HG02588 (cell line): ENCODE results near the gene STRN3.
A peak's percentile ranks its signal among the peaks of the same experiment; 100 is the strongest.

Experiments
- ATAC-seq: cut with Tn5 transposase; IDR thresholded peaks from one replicate; pipeline ENCODE4 v1.9.1; 2021; ENCODE audit warnings: mild to moderate bottlenecking, moderate library complexity; ENCODE audit not compliant: unreplicated experiment

Gene STRN3

DNA sequence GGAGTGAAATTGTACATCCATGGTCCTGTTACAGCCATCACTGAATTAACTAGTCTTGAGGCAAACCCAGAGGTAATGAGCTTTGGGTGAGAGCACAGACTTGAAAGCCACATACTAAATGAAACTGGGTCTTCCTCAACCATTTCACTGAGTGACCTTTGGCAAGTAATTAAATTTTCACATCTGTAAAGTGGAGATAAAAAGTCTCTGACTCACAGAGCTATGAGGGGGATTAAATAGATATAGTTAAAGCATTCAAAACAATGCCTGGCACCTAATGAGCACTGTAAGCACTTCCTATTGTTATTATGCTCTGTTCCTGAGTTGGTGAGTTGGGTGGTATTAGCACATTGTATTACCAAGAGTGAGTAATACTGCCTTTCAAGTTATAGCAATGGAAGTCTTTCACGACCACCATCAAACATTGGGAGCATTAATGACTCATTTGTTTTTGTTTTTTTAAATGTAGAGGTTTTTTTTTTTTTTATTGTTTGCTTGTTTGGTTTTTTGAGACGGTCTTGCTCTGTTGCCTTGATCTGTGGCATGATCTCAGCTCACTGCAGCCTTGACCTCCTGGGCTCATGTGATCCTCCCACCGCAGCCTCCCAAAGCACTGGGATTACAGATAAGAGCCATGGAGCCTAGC is 12.5 kb upstream of the STRN3 start:
- ATAC-seq = no peak

DNA sequence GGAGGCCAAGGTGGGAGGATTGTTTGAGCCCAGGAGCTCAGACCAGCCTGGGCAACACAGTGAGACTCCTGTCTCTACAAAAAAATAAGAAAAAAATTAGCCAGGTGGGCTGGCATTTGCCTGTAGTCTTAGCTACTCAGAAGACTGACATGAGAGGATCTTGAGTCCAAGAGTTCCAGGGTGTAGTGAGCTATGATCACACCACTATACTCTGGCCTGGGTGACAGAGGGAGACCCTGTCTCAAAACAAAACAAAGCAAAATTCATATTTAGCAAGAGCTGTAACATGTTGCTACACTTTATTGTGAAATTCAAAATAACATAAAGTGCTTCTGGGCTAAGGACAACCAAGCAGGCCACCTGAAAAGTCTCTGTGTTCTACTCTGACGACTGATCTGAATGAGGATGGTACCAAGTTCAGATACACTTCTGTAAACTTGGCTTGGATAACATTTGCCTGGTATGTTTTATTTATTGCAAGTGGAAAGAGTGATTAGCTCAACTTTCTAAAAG is 11.6 kb upstream of the STRN3 start:
- ATAC-seq = no peak

DNA sequence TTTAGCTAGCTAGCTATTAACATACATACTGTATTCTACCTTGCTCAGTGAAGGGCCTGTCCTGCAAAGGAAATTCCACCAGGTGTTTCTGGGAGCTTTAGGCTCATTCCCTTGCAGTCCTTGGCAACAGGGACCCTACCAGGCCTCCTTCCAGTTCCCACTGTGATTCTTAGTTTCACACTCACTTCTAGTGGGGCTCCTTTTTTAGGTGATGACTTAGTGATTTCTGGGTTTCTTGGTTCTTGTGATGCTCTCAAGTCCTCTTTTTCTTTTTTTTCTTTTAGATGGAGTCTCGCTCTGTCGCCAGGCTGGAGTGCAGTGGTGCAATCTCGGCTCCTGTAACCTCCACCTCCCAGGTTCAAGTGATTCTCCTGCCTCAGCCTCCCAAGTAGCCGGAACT is 10.4 kb upstream of the STRN3 start:
- no peak for ATAC-seq

DNA sequence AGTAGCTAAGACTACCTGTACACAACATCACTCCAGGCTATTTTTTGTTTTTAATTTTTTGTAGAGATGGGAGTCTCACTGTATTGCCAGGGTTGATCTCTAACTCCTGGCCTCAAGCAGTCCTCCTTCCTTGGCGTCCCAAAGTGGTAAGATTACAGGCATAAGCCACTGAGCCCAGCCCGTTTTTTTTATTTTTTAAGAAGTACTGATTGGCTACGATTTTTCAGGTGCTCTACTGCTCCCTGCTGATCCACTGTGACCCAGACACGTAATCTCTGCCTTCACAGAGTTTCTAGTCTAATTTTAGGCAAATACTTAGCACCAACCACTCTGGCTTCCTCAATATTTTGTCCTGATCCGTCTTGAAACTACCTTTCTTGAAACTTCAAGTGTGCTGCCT is 4.3 kb upstream of the STRN3 start:
- no peak for ATAC-seq

DNA sequence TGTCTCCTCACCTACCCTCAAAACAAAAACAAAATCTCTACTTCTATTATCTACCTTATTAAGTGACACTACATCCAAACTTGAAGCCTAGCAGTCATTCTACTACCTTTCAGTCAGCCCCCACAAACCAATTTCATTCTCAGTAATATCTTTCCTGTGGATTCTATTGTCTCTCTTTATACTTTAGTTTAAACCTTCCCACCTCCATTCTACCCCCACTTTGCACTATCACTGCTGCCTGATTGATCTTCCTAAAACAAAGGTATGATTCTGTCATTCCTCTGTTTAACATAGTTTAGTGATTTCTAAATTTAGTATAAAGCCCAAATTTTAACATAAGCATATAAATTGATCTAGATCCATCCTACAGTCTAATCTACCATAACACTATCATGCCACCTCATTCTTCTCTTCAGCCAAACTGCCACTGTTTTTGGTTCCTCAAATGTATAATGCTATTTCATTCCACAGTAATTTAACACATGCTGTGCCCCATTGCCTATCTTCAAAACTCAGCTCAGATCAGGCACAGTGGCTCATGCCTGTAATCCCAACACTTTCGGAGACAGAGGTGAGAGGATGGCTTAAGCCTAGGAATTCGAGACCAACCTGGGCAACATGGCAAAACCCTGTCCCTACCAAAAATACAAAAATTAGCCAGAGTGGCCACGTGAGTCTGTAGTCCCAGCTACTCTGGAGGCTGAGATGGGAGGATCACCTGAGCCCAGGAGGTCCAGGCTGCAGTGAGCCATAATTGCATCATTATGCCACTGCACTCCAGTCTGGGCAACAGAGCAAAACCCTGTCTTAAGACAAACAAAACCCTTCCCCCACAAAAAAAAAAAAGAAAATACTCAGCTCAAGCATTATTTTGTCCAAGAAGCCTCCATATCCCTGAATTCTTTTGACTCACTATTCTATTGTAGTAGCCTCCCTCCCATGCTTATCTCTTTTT is 3.1 kb upstream of the STRN3 start:
- no peak for ATAC-seq

DNA sequence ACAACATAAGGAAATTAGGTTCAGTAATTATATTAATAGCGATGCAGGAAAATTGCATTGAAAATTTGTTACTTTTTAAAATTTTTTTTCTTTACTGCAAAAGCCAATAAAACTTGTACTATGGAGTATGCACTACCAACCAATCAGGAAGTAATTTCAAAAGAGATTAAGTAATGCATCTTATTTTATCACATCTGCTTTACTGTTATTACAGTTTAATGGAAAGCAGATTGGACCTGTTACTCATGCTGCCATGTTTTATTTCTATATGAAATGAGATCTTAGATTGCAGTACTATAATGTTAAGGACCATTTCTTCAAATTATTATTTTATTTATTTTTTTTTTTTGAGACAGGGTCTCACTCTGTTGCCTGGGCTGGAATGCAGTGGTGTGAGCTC is 1.7 kb upstream of the STRN3 start:
- no peak for ATAC-seq

DNA sequence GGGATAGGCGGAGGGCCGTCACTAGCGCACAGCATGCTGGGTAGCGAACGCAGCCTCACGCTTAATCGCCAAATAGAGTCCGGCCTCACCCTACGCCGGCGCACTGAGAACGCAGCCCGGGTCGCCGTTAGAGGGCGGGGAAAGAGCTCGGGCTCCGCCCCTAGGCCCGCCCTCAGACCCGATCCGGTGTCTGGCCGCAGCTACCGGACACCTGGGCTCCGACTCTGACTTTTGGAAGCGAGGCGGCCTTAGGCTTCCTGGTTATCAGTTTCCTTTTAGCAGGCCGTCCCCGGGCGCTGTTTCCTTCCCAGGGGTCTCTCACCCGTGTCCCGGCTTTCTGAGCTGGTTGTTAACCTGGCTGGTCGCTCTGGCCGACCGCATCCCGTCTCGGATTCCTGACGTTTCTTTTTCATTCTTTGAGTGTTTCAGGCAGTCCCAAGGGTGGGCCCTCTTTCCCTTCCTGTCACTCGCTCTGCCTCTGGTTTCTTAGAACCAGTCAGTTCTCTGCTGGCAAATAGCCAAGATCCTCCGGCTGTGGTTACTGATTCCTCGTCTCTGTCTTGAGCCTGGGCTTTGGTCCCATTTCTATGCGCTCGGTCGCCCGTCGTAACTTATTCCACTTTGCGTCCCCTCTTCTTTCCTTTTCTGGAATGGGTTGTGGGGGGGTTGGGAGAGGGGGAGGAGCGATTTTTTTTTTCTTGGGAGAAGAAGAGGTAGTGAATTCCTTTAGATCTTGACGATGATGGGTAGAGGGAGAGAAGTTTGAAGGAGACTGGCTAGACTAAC is 464 bp upstream of the STRN3 start:
- peak; percentile 94 for ATAC-seq

DNA sequence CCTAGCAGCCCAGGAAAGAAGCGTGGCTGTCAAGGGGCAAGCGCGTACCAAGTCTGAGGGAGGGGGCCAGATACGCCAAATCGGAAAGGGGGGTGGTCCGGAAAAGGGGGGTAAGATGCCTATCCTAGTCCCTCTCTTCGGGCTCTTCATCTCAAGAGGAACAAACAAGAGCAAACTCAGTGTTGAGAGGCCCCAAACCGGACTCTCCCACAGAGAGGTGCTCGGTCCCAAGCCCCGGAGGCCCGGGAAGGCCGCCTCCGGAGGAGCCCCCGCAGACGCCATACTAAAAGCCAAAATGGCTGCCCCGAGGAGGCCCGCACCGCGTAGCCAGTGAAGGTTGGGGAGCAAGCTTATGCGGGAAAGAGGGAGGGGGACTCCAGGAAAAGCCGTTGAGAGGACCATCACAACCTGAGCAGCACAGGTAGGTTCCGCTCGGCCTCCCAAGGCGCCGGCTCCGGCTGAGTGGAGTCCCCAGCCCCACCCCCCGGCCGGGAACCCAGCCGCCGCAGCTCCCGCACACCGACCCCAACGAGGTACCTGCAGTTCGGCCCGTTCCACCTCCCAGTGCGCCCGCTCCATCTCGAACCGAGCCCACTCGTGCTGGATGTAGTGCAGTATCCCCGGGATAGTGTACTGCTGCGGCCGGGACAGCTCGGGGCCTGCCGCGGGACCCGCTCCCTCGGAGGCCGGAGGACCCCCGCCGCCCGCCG is 657 bp downstream of the STRN3 start, which contains the start of gene AP4S1:
TSS of gene AP4S1 (plus strand) at position 283 of the 710 bp plus-strand sequence. CDS start 40,548 bp downstream, outside the sequence.
- peak; percentile 24 for ATAC-seq

DNA sequence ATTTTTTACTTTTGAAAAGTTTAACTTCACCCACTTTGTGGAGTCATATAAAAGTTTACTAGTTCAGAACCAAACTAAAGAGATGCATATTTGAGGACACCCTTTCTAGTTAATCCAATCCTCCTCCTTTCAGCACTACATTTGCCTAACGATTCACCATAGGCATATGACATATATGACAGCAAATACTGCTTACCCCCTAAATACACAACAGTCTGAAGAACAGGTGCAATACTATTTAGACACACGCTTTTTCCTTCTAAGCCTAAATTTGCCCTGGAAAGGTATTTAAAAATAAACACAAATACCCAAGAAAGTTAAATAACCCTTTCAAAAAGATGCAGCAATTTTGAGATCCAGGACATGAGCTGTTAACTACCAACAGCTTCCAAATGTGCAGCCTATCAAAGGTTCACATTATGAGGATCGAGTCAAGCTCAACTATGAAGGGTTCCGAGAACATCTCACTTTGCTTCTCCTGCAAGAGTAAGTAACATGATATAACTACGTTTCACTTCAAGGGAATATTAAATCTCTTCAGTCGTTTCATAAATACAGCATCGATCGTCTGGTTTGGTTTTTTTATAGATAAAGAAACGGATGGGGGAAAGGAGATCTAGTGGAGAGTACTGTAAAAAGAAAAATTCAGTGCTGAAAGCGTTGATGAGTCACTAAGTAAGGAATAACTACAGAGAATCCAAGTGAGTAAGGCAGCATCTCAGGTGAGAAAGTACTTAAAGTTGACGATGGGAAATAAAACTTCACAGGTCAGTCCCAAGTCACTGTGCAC is 1.4 kb downstream of the STRN3 start:
- ATAC-seq = no peak

DNA sequence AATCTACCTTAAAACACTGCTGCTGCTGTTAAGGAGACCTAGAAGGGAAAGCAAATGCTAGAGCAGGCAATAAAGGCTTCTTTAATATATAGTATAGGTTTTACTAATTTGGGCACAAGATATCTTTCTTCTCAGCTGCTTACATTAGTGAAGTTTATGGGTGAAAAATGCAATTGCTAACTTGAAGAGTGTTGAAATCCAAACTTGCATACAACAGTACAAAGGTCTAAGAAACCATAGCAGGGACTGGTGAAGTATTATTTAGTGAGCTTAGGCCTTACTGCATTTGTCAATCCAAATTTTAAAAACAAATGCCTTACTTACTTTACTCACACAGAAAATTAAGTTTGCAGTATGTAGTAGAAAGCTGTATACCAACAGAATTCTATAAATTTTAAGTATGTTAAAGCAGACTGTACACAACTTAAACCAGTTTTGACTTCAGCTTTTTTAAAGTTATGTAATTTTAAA is 2.1 kb downstream of the STRN3 start:
- no peak for ATAC-seq

DNA sequence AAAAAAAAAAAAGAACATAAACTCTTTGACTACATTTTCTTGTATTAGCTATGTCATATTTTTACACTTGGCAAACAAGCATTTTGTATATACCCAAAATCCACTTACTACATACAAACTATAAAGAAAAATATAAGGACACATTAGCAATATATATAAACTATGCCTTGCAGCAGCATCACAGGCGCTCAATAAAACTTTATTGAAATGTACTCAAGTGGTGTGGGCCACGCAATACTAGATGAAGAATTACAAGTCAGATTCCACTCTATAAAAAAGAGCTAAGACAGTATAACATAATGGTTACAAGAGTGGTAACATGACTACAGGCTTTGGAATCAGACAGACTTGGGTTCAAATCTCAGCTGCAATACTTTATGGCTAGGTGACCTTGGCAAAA is 3.8 kb downstream of the STRN3 start:
- no peak for ATAC-seq

DNA sequence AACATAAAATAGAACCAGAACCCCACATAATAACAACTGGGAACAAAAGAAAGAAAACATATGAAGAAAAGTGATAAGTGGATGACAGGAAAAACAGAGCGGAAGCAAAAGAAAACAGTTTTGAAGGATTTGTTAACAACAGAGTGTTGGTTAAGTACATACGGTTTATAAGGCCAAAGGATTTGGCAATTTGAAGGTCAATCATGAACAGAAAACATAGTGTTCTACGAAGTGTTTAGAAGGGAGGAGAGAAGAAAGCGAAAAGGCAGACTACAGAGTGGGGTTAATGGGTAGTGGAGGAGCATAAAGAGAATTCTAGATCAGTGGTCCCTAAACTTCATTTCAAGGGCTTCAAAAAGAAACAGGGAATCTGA is 4.6 kb downstream of the STRN3 start:
- no peak for ATAC-seq

DNA sequence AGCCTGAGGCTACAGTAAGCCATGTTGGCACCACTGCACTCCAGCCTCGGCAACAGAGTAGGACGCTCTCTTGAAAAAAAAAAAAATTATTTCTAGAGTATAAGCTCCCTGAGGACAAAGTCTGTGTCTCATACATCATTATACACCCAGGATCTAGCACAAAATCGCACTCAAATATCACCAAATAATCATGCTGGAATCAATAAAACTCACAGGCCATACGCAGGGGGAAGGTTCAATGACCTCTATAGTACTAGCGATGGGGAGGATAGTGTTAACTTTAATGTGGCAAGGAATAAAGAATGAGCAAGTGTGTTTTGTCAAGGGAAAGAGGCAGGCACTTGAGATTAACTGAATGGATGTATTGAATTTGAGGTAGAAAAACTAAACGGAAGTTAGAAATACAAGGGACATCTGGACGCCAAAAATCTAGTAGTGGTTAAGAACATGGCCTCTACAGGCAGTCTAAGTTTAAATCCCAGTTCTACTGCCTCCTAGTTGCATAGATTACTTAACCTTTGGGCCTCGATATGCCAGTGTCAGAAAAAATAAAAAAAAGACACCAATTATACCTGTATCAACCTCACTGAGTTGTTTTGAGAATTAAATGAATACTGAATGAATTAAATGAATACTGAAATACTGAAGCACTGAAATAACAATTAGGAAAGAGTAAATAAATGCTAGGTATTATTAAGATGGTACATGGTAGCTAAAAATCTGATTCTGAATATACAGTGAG is 5.2 kb downstream of the STRN3 start:
- no peak for ATAC-seq

DNA sequence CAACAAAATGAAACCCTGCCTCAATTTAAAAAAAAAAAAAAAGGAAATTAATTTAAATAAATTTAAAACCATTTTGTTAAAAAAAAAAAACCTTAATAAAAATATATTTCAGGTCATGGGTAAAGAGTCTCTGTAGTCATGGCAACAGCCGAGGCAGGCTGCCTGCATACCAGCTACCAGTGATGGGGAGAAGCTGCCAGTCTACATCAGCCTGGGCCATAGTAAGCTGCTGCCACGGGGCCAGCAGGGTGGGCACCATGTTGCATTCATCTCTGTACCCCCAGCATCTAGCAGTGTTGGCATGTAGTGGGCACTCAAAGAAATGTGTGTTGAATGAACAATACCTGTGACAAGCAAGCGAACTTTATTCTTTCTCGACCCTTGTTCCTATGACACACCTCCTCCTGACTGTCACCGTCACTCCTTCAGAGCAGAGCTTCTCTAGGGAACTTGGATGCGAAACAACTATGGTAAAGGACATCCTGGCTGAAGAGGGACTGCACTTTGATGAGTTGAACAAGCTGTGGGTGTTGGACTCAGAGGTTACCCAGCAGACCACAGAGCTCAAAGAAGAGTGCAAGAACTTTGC is 8.0 kb downstream of the STRN3 start:
- ATAC-seq = no peak

DNA sequence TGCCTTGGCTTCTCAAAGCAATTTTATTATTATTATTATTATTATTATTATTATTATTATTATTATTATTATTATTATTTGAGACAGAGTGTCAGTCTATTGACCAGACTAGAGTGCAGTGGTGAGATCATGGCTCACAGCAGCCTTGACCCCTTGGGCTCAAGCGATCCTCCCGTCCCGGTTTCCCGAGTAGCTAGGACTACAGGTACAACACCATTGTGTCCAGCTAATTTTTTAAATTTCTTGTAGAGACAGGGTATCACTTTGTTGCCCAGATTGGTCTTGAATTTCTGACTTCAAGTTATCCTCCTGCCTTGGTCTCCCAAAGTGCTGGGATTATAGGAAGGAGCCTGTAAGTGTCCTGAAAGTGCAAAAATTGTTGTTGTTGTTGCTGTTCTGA is 12.3 kb downstream of the STRN3 start:
- ATAC-seq = no peak

DNA sequence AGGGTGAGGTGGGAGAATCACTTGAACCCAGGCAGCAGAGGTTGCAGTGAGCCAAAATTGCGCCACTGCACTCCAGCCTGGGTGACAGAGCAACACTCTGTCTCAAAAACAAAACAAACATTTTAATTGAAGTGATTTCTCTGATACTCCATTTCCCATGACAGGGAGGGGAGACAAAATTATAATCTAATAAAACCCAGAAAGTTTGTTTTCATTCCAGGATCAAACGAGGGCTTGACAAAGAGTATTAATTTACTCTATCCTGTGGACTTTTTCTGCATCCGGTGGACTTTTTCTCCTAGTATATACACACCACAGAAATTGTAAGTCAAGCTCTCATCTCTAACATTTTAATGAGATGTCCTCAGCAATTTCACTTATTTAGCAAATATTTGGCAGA is 15.2 kb downstream of the STRN3 start:
- no peak for ATAC-seq

DNA sequence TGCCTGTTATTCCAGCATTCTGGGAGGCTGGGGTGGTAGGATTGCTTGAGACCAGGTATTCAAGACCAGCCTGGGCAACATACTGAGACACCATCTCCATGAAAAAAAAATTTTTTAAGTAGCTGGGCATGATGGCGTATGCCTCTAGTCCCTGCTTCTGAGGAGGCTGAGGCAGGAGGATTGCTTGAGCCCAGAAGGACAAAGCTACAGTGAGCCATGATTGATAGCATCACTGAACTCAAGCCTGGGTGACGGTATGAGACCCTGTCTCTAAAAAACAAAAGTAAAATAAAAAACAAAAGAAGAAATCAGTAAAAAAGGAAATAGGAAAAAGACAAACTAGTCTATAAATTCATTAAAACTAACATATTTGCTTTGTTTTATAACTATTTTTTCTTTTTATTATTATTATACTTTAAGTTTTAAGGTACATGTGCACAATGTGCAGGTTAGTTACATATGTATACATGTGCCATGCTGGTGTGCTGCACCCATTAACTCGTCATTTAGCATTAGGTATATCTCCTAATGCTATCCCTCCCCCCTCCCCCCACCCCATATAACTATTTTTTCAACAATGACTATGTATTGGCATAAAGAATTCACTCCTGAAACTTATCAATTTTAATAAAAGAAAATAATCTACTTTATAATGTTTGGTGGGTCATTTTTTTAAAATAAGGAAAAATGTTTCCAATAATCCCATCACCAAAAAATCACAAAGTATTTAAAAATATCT is 16.2 kb downstream of the STRN3 start:
- no peak for ATAC-seq

DNA sequence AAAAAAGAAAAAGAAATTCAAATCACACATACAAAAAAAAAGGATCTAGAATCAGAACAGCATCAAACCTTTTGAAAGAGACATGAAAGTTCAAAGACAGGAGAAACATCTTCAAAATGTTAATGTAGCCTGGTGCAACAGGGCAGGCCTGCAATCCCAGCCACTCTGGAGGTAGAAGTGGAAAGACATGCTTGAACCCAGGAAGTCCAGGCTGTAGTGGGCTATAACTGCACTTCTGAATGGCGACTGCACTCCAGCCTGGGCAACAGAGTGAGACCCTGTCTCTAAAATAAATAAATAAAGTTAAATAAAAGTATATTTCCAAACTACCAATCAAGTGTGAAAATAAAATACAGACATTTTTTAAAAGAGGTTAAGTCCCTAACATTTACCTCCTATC is 19.5 kb downstream of the STRN3 start:
- ATAC-seq = no peak
